Hepatocyte (in vitro differentiated cells): ENCODE data around the gene NME1. TPM values are rescaled to one million over a fixed set of nuclear protein-coding genes. Genes with fewer than 3 reads are reported as not detected.

ENCODE experiments used
- DNase-seq: peaks from one replicate; pipeline ENCODE4 v3.0.0-alpha.2; 2016; ENCODE audit warnings: low spot score
- H2AFZ ChIP-seq: fragments of 200-600 bp; sonication (generic); 2 replicates; pipeline ENCODE4 v1.6.0; 2016; ENCODE audit warnings: antibody characterized with exemption, mild to moderate bottlenecking
- H3K27ac ChIP-seq: fragments of 200-600 bp; sonication (generic); 2 replicates; pipeline ENCODE4 v1.5.1; 2016; ENCODE audit warnings: mild to moderate bottlenecking
- H3K27me3 ChIP-seq: fragments of 200-600 bp; sonication (generic); 2 replicates; pipeline ENCODE4 v1.6.1; 2016
- H3K36me3 ChIP-seq: fragments of 200-600 bp; sonication (generic); replicated peaks from 2 replicates; pipeline ENCODE4 v1.5.1; 2016; ENCODE audit warnings: low read depth; ENCODE audit not compliant: insufficient read depth
- H3K4me1 ChIP-seq: fragments of 200-600 bp; sonication (generic); 2 replicates; pipeline ENCODE4 v1.5.1; 2016; ENCODE audit warnings: mild to moderate bottlenecking, moderate library complexity; ENCODE audit not compliant: insufficient read depth
- H3K4me2 ChIP-seq: fragments of 200-600 bp; sonication (generic); 2 replicates; pipeline ENCODE4 v1.6.0; 2016
- H3K4me3 ChIP-seq: fragments of 200-600 bp; sonication (generic); 2 replicates; pipeline ENCODE4 v1.5.1; 2016; ENCODE audit warnings: mild to moderate bottlenecking
- H3K79me2 ChIP-seq: fragments of 200-600 bp; sonication (generic); 2 replicates; pipeline ENCODE4 v1.6.0; 2017; ENCODE audit warnings: mild to moderate bottlenecking
- H3K9me2 ChIP-seq: fragments of 200-600 bp; sonication (generic); replicated peaks from 2 replicates; pipeline ENCODE4 v1.6.0; 2017; ENCODE audit warnings: mild to moderate bottlenecking; ENCODE audit not compliant: insufficient read depth
- H3K9me3 ChIP-seq: fragments of 200-600 bp; sonication (generic); 2 replicates; pipeline ENCODE4 v1.5.1; 2016; ENCODE audit warnings: low read depth, mild to moderate bottlenecking
- H4K20me1 ChIP-seq: fragments of 200-600 bp; sonication (generic); 2 replicates; pipeline ENCODE4 v1.6.0; 2016; ENCODE audit warnings: mild to moderate bottlenecking; ENCODE audit not compliant: insufficient read depth, poor library complexity, severe bottlenecking
- CTCF ChIP-seq: fragments of 200-600 bp; sonication (generic); IDR thresholded peaks from 2 replicates; pipeline ENCODE4 v1.5.1; 2016; ENCODE audit warnings: antibody characterized with exemption, mild to moderate bottlenecking; ENCODE audit not compliant: poor library complexity
- EZH2 ChIP-seq: fragments of 200-600 bp; sonication (generic); IDR thresholded peaks from 2 replicates; pipeline ENCODE4 v1.6.1; 2016; ENCODE audit warnings: antibody characterized with exemption, mild to moderate bottlenecking, borderline replicate concordance
- EZH2phosphoT487 ChIP-seq: fragments of 200-600 bp; sonication (generic); IDR thresholded peaks from one replicate; pipeline ENCODE4 v1.6.1; 2018; ENCODE audit warnings: antibody characterized with exemption, mild to moderate bottlenecking, low read depth, moderate library complexity; ENCODE audit not compliant: unreplicated experiment, severe bottlenecking
- WGBS: methylation state at CpG from one replicate; pipeline ENCODE4 v1.1.6; 2016; ENCODE audit warnings: low lambda C conversion rate; ENCODE audit errors: missing lambda C conversion rate; 5-methylcytosine and 5-hydroxymethylcytosine counted together
- polyA plus RNA-seq: library from polyadenylated mRNA; unstranded; fragments of >200 nt; fragmentation: Nextera tagmentation; extraction: Ambion mirVana; gene quantifications from 2 replicates; pipeline ENCODE4 v1.2.1, GENCODE V29; 2016
- total RNA-seq: library from RNA; depleted of rRNA; stranded (reverse); fragments of >200 nt; gene quantifications from 2 replicates; pipeline ENCODE4 v1.2.3, GENCODE V29; 2014

The NME1 gene
- total and polyA plus RNA-seq, 2 experiments from 2014 or later = 50.9 to 122 TPM

GRCh38 chr17:51180486-51180885 lies 27.1 kb downstream of the NME1 start:
- Histone ChIP-seq H3K79me2 (no peaks in the 10 kb centered on the region), H3K4me2 (no peak overlapping the region), H3K4me3 (no peak overlapping the region), H3K27ac (no peak overlapping the region), H2AFZ (no peak overlapping the region), H3K9me3 (no peaks in the 10 kb centered on the region), H3K9me2 (no peaks in the 10 kb centered on the region), H3K4me1 (no peaks in the 10 kb centered on the region), H4K20me1 (no peaks in the 10 kb centered on the region), H3K27me3 (no peaks in the 10 kb centered on the region), H3K36me3 (no peaks in the 10 kb centered on the region)
- TF ChIP-seq EZH2 (no peak), CTCF (no peak), EZH2phosphoT487 (no peak)
- DNase-seq = no peak
- 72% methylated on average over 5 of the region's 5 CpGs for WGBS

GRCh38 chr17:51184124-51184523 lies 30.8 kb downstream of the NME1 start:
- DNase-seq = no peak
- H3K27ac ChIP-seq = no peak overlapping the region
- H3K36me3 ChIP-seq = no peaks in the 10 kb centered on the region
- H3K4me3 ChIP-seq = no peak overlapping the region
- no peaks in the 10 kb centered on the region for H3K79me2 ChIP-seq
- no peaks in the 10 kb centered on the region for H3K9me2 ChIP-seq
- H4K20me1 ChIP-seq = no peaks in the 10 kb centered on the region
- H3K27me3 ChIP-seq = no peaks in the 10 kb centered on the region
- TF ChIP-seq EZH2 (no peak), EZH2phosphoT487 (no peak), CTCF (no peak)
- WGBS = 64% methylated on average over 1 of the region's 1 CpG
- H3K4me2 ChIP-seq = no peak overlapping the region
- no peaks in the 10 kb centered on the region for H3K4me1 ChIP-seq
- H2AFZ ChIP-seq = no peak overlapping the region
- no peaks in the 10 kb centered on the region for H3K9me3 ChIP-seq

GRCh38 chr17:51185763-51186332 lies 32.5 kb downstream of the NME1 start:
- Histone ChIP-seq H3K79me2 (no peaks in the 10 kb centered on the region), H3K4me2 (no peak overlapping the region), H3K27ac (no peak overlapping the region), H4K20me1 (no peaks in the 10 kb centered on the region), H3K4me1 (no peaks in the 10 kb centered on the region), H3K36me3 (no peaks in the 10 kb centered on the region), H3K27me3 (no peaks in the 10 kb centered on the region), H3K9me2 (no peaks in the 10 kb centered on the region), H3K9me3 (no peaks in the 10 kb centered on the region), H3K4me3 (no peak overlapping the region), H2AFZ (no peak overlapping the region)
- 95% methylated on average over 8 of the region's 8 CpGs for WGBS
- TF ChIP-seq CTCF (no peak), EZH2phosphoT487 (no peak), EZH2 (no peak)
- no peak for DNase-seq
